GM23248 (cell line): ENCODE measurements around the gene EEPD1.

Experiments
- EZH2 ChIP-seq: fragments of 200-600 bp; sonication (generic); IDR thresholded peaks from 2 replicates; pipeline ENCODE4 v1.6.1; 2018; ENCODE audit warnings: antibody characterized with exemption, mild to moderate bottlenecking; ENCODE audit not compliant: insufficient read depth, poor library complexity, severe bottlenecking
- EZH2phosphoT487 ChIP-seq: fragments of 200-600 bp; sonication (generic); IDR thresholded peaks from 2 replicates; pipeline ENCODE4 v1.6.1; 2018; ENCODE audit warnings: antibody characterized with exemption, moderate library complexity, mild to moderate bottlenecking, low read depth; ENCODE audit not compliant: insufficient read depth

DNA sequence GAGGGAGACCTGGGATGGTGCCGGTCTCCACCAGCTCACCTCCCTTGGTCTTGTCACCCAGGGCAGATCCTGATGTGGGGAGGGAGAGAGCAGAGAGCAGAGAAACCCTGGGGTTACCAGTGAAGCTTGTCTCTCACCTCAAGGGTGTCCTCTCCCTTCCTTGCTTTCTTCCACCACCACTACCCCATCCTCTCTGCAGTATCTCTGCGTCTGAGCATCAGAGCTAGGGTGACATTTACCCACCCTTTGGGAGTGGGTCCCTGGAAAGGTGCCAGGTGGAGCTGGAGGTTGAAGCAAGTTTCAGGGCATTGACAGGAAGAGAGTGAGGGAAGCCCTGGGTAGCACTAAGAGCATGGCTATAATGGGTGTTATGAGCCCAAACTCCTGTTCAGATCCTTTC lies 161.4 kb downstream of the EEPD1 start:
- TF ChIP-seq EZH2 (no peak), EZH2phosphoT487 (no peak)
